DLD1 (cell line): ENCODE results near the gene SLC6A6.

Source experiments
- in situ Hi-C: cut with HindIII; loops from 2 replicates; pipeline ENCODE4 v1.10.0; 2017; ENCODE audit warnings: low sequenced_read_pairs

The SLC6A6 gene

GRCh38 chr3:14448756-14449727, 46.6 kb downstream of the SLC6A6 start:
- in situ Hi-C loops = no loop called here

DNA sequence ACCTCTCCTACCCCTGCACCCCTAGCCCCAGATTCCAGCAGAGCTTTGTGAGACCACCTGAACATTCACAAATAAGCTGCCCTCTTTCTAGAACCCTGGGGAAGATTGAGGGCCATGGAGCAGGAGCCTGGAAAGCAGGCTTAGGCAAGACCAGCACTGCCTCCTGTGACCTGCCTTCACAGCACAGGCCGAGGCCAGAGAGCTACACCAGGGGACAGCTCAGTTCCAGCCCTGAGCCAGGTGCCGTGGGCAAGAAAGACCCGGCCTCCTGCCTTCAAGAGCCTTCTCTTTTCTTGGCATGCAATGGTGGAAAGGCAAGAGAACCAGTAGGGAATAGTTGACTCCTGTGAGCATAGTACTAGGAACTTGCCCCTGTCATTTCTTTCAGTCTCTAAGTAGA, 48.1 kb downstream of the SLC6A6 start:
- in situ Hi-C loops = loop anchor here (5.0 kb wide), 1 partner anchor 173 kb away; no protein-coding TSS in a partner anchor

GRCh38 chr3:14450922-14451606, 48.7 kb downstream of the SLC6A6 start:
- in situ Hi-C loops = loop anchor here (5.0 kb wide), 1 partner anchor 174 kb away; no protein-coding TSS in a partner anchor

GRCh38 chr3:14451844-14452739, 49.7 kb downstream of the SLC6A6 start:
- in situ Hi-C loops = loop anchor here (5.0 kb wide), 1 partner anchor 175 kb away; no protein-coding TSS in a partner anchor

DNA sequence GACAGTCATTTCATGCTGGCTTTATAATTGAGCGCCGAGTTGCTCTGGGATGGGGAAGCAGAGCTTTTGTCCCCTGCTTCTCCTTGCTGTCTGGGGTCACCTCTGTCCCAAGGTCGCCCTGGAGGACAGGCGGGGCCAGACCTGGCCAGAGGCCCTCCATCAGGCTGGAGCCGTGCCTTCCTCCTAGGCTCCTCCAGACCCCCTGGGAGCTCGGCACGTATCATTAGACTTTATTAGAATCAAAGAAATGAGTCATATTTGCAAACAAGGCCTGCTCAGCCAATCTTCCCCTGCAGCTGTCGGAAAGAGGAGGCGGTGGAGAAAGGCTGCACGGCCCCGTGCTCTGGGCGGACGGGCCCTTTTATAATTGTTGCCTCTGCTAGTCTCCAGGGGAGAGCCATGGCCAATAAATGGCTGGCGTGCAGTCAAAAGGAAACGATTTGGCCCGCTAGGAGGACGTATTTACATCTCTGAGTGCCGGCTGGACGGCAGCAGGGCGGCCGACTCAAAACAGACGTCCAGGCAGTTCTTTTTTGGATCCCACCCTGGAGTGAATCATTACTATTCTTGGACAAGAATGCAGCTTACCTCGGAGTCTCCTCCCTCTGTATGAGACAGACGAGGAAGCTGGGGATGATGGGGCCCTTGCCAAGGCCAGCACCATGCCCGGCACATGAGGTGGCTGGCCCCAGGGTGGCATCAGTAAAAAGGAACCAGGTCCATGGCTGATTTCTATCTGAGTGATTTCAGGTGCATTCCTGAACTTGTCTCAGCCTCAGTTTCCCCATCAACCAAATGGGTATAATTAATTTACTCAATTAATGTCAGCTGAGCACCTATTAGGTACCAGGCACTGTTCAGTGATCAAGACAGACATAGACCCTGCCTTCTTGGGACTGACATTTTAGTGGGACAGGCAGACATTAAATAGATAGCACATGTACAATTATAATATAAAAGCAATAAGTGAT, 50.6 kb downstream of the SLC6A6 start:
- in situ Hi-C loops = loop anchor here (5.0 kb wide), 1 partner anchor 176 kb away; no protein-coding TSS in a partner anchor

GRCh38 chr3:14453876-14454638, 51.7 kb downstream of the SLC6A6 start:
- in situ Hi-C loops = loop anchor here (5.0 kb wide), 1 partner anchor 177 kb away; no protein-coding TSS in a partner anchor

GRCh38 chr3:14454639-14455310, 52.4 kb downstream of the SLC6A6 start:
- in situ Hi-C loops = loop anchor here (5.0 kb wide), 1 partner anchor 177 kb away; no protein-coding TSS in a partner anchor

DNA sequence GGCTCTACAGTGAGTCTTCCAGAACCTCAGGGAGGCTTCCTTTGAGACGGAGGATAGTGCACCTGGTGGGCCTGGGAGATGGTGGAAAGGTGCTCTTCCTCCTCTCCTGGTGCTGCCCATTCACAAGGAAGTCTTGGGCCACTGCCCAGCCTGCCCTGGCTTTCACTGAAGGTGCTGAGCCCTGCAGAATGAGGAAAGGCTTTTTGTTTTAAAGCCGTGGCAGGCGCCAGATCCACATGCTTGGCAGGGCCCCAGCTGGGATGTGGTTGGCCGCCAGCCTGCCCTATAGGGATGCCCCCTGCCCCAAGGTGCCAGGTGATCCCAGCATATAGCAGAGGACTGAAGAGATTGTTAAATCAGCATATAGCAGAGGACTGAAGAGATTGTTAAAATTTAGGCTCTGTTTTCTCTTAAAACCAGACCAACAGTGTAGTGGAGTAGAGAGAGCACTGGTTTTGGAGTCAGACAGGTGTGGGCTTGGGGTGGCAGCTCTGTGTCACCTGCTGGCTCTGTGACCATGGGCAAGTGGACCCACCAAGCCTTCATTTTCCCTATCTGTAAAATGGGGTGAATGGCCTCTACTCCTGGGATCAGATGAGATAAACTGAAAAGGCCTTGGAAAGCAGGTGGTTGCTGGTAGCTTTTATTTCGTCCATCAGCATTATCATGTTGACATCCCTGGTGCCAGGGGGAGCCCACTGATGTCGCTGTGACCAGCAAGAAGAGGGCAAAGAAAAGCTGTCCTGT, 53.3 kb downstream of the SLC6A6 start:
- in situ Hi-C loops = no loop called here

DNA sequence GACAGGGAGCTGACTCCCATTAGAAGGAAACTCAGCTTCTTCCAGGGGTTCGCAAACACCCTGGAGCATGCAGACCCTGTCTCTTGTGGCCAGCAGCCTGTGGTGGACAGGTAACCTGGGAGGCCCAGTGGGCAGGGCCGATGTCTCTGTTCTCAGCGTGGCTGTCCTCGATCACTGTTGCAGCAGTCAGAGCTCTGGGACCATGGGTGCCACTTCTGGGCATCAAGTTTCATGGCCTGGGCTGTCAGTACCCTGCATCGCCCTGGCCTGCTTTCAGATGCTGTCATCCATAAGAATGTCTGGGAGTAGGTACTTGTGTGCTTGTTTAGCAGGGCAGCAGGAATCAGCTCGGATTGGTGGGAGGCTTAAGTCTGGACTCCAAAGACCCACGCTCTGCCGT, 54.4 kb downstream of the SLC6A6 start:
- in situ Hi-C loops = no loop called here

GRCh38 chr3:14457481-14457880, 55.1 kb downstream of the SLC6A6 start:
- in situ Hi-C loops = no loop called here

DNA sequence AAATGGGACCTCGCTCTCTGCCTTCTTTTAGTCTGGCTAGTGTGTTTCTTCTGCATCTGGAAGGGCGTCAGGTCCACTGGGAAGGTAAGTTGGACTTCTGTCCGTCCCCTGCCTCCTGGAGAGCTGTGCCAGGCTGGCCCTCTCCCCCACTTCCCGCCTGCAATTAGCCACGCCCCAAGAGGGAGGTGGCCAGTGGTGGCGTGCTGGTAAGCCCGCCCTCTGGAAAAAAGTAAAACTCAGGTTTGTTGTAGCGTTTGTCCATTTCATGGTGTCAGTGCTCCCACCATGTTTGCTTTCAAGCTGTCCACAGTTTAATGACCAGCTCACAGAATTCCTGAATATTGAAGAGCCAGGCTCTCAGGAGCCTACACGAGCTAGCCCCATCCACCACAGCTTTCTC, 55.6 kb downstream of the SLC6A6 start:
- in situ Hi-C loops = no loop called here

DNA sequence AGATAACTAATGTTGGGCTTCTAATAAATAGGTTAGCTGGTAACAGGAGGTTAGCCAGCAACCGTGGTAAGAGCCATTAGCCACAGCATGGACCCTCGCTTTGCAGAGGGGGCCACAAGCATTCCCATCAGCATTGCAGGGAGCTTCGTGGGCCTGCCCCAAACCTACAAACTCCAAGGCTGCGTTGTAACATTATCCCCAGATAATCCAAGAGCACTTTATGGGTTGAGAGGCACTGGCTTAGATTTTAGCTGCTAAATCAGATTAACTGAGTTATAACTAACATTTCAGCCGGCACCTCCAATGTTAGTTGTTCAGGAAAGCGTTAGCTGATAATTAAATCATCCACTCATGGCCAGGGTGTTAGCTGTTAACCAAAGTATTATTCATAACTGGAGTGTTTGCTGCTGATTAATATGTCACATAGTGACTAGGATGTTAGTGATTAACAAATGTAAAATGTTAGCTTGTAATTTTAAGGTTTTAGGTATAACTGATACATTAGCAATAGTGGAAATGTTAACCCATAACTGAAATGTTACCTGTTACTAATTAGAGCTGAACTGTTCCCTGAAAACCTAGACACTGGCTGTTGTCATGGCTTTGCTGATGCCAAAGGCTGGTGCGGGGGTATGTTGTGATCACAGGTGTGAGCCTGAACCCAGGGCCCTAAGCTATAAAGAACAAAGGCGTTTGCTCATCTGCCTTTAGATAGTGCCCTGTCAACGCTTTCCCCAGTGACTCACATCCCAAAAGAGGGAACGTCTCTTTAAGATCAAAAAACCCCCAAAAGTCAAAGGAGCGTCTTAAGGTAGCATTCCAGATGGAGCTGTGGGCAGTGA, 56.2 kb downstream of the SLC6A6 start:
- in situ Hi-C loops = no loop called here

DNA sequence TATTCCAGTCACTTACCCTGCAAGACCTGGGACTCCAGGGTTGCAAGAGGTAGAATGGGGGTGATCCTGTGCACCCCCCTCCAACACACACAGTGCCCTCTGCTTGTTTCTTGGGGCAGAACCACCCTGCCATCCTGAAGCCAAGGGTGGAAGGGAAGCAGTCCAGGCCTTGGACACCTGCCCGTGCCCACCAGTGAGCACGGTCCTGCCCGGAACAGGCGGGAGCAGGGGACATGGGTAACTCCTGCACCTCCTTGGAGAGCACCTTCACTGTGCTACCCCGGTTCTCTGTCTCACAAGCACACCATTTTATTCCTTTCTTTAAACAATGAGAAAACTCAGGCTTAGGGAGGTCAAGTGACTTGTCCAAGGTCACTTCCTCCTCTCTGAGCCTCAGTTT, 57.0 kb downstream of the SLC6A6 start:
- in situ Hi-C loops = no loop called here

GRCh38 chr3:14459787-14460186, 57.4 kb downstream of the SLC6A6 start:
- in situ Hi-C loops = no loop called here

- in situ Hi-C loops = no loop called here
Observed at GRCh38 chr3:14460342-14461005, 58.1 kb downstream of the SLC6A6 start.
